Fibroblast of the aortic adventitia (primary cell): ENCODE data around the gene NAA50. TPM values are rescaled to one million over a fixed set of nuclear protein-coding genes. Genes with fewer than 3 reads are reported as not detected.

Experiments
- DNase-seq: peaks from one replicate; pipeline ENCODE4 v3.0.0-alpha.2; 2010; ENCODE audit warnings: low read depth
- H3K4me3 ChIP-seq: 2 replicates; pipeline ENCODE4 v1.5.1; 2011; ENCODE audit warnings: low read depth, mild to moderate bottlenecking, control low read depth, low read length, moderate library complexity
- total RNA-seq: library from RNA; depleted of rRNA; stranded (reverse); fragments of >200 nt; gene quantifications from 2 replicates; pipeline ENCODE4 v1.2.3, GENCODE V29; 2012; ENCODE audit warnings: low replicate concordance
- TF ChIP-seq, protein P1 (sequence below): IDR thresholded peaks from 2 replicates; pipeline ENCODE4 v1.5.1; 2011; ENCODE audit warnings: mild to moderate bottlenecking, low read length, control low read depth, inconsistent platforms; ENCODE audit not compliant: insufficient read depth

Gene NAA50
- total RNA-seq, 1 donor, result 242 TPM

DNA sequence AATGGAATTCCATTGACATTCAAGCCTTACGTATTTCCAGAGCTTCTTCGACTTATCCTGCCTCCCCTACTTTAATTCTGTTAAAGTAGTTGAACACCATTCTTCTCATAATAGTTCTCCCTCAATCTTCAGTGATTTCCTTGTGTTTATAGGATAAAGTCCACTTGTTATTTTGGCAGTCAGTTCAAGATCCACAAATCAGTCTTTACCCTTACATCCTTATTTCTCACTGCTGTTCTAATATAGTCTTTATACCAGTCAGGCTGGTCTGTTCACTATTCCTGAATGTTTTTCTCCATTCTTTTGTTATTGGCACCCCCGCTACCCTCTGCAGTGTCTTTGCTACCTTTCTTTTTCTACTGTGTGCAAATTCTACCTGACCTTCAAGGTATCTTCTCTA is 30.5 kb upstream of the NAA50 start:
- no peak overlapping the region for H3K4me3 ChIP-seq
- DNase-seq, result no peak
- TF ChIP-seq, protein P1, sequence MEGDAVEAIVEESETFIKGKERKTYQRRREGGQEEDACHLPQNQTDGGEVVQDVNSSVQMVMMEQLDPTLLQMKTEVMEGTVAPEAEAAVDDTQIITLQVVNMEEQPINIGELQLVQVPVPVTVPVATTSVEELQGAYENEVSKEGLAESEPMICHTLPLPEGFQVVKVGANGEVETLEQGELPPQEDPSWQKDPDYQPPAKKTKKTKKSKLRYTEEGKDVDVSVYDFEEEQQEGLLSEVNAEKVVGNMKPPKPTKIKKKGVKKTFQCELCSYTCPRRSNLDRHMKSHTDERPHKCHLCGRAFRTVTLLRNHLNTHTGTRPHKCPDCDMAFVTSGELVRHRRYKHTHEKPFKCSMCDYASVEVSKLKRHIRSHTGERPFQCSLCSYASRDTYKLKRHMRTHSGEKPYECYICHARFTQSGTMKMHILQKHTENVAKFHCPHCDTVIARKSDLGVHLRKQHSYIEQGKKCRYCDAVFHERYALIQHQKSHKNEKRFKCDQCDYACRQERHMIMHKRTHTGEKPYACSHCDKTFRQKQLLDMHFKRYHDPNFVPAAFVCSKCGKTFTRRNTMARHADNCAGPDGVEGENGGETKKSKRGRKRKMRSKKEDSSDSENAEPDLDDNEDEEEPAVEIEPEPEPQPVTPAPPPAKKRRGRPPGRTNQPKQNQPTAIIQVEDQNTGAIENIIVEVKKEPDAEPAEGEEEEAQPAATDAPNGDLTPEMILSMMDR, result no peak

GRCh38 chr3:113775516-113775915 is 29.5 kb upstream of the NAA50 start:
- DNase-seq, result no peak
- TF ChIP-seq, protein P1, result no peak
- no peak overlapping the region for H3K4me3 ChIP-seq

GRCh38 chr3:113773381-113773780 is 27.3 kb upstream of the NAA50 start:
- peak; percentile 71 for DNase-seq
- TF ChIP-seq, protein P1, result no peak
- no peak overlapping the region for H3K4me3 ChIP-seq

DNA sequence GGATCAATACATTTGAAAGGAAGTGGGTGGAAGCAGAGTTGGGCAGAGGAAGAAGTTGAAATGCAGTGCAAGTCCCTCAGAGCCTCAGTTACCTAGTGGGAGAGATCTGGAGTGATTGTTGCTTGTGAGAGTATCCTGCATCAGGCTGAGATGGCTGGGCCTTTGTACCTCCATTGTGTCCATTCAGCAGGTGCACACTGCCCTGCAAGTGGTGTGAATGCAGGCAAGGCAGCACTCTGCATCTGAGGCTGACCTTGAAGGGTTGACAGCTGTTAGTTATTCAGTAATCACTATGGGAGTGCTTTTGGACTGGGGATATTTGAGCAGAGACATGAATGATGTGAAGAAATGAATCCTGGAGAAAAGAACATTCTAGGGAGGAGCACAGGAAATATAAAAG is 25.9 kb upstream of the NAA50 start:
- no peak for DNase-seq
- H3K4me3 ChIP-seq, result no peak overlapping the region
- TF ChIP-seq, protein P1, result no peak

DNA sequence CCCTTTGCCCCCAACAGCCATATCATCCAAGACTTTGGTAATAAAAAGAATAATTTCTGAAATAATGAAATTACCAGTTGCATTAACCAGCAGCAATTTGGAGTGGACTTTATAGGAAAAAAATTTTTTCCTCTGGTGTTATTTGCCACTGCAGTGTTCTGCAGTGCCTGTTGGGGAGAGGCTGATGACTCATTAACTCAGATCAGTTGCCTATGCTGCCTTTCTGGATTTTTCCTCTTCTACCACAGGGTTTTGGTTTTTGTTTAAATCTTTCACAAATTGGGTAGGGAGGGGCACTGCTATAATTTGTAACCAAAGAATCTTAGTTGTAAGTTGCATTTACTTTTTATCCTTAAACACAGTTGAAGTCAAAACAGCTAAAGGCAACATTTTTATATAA is 23.5 kb upstream of the NAA50 start:
- peak; percentile 65 for DNase-seq
- TF ChIP-seq, protein P1, result peak; percentile 45

DNA sequence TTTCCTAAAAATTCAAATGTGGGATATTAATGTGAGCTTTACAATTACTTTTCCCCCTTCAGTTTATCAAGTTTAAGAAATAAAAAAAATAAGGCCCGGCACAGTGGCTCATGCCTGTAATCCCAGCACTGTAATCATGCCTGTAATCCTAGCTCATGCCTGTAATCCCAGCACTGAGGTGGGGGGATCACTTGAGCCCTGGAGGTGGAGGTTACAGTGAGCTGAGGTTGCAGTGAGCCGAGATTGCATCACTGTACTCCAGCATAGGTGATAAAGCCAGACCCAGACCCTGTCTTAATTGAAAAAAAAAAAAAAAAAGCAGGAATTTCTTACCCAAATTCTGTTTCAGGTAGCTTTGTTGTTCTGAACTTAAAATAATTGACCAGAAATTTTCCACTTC is 18.6 kb upstream of the NAA50 start:
- TF ChIP-seq, protein P1, result no peak
- H3K4me3 ChIP-seq, result no peak overlapping the region
- no peak for DNase-seq

More for the DNA sequence above, 23.5 kb upstream of the NAA50 start:
- H3K4me3 ChIP-seq, result no peak overlapping the region

- H3K4me3 ChIP-seq, result no peak overlapping the region
- TF ChIP-seq, protein P1, result no peak
- peak; percentile 52 for DNase-seq
Measured at GRCh38 chr3:113758389-113759024, 12.5 kb upstream of the NAA50 start.
